Vagina (tissue), 2 donors: ENCODE measurements around the gene ZNF445.

Experiments
- POLR2A ChIP-seq, 2 donors: fragments of 450-650 bp; IDR thresholded peaks; one replicate each; pipeline ENCODE4 v1.6.1; 2017; ENCODE audit warnings: antibody characterized with exemption in 2 of 2, mild to moderate bottlenecking in 2 of 2, moderate library complexity in 2 of 2
- POLR2AphosphoS5 ChIP-seq, 2 donors: sonication (generic); formaldehyde crosslinking; IDR thresholded peaks; one replicate each; pipeline ENCODE4 v1.9.0; 2017; ENCODE audit warnings: antibody characterized with exemption in 2 of 2, mild to moderate bottlenecking in 2 of 2, low read depth in 1 of 2; ENCODE audit not compliant: insufficient read depth in 1 of 2
- TF ChIP-seq, protein P1 (sequence below), 3 experiments: fragments of 450-650 bp in 2 of 3; fragments of 200-600 bp in 1 of 3; sonication (generic) in 1 of 3; IDR thresholded peaks; one replicate each; pipeline ENCODE4 v1.5.1; 2017 to 2019; ENCODE audit warnings: antibody characterized with exemption in 3 of 3, mild to moderate bottlenecking in 2 of 3, moderate library complexity in 2 of 3

DNA sequence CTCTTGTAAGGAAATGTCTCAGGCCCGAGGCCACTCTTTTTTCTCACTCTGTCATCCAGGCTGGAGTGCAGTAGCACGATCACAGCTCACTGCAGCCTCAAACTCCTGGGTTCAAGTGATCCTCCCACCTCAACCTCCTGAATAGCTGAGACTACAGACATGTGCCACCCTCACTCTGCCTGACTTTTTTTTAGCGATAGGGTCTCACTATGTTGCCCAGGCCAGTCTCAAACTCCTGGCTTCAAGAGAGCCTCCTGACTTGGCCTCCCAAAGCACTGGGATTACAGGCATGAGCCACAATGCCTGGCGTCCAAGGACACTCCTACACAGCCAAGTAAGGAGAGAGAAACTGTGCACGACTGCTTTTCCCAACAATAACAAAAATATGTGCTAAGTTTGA lies 7.6 kb downstream of the ZNF445 start:
- TF ChIP-seq, protein P1, sequence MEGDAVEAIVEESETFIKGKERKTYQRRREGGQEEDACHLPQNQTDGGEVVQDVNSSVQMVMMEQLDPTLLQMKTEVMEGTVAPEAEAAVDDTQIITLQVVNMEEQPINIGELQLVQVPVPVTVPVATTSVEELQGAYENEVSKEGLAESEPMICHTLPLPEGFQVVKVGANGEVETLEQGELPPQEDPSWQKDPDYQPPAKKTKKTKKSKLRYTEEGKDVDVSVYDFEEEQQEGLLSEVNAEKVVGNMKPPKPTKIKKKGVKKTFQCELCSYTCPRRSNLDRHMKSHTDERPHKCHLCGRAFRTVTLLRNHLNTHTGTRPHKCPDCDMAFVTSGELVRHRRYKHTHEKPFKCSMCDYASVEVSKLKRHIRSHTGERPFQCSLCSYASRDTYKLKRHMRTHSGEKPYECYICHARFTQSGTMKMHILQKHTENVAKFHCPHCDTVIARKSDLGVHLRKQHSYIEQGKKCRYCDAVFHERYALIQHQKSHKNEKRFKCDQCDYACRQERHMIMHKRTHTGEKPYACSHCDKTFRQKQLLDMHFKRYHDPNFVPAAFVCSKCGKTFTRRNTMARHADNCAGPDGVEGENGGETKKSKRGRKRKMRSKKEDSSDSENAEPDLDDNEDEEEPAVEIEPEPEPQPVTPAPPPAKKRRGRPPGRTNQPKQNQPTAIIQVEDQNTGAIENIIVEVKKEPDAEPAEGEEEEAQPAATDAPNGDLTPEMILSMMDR (IDR thresholded peaks at IDR 0.05), result no peak
- TF ChIP-seq POLR2A (IDR thresholded peaks at IDR 0.05), result no peak
- no peak for TF ChIP-seq POLR2AphosphoS5 (IDR thresholded peaks at IDR 0.05; ENCODE audit: insufficient read depth in 1 of 2, low read depth in 1 of 2)
